Testis (tissue), 3 donors: ENCODE data around the gene RPS6KB1. TPM values are rescaled to one million over a fixed set of nuclear protein-coding genes. Genes with fewer than 3 reads are reported as not detected.
"Not testable (repeated sequence)": the region's sequence is repeated elsewhere in the genome, so short reads cannot be mapped to it uniquely, and the experiment has no call there.

Source experiments
- DNase-seq: peaks from one replicate; pipeline ENCODE4 v3.0.0-alpha.2; 2019
- H3K27ac ChIP-seq, 2 donors: fragments of 200-600 bp; sonication (generic); one replicate each; pipeline ENCODE4 v1.5.1; 2019
- H3K27me3 ChIP-seq: fragments of 200-600 bp; sonication (generic); one replicate; pipeline ENCODE4 v1.5.1; 2019
- H3K36me3 ChIP-seq: fragments of 200-600 bp; sonication (generic); one replicate; pipeline ENCODE4 v1.5.1; 2017; ENCODE audit warnings: low read depth; ENCODE audit errors: missing control alignments
- H3K4me1 ChIP-seq: fragments of 200-600 bp; sonication (generic); one replicate; pipeline ENCODE4 v1.5.1; 2019
- H3K4me3 ChIP-seq, 2 donors: fragments of 200-600 bp; sonication (generic); one replicate each; pipeline ENCODE4 v1.5.1; 2017 to 2019
- H3K9me3 ChIP-seq: fragments of 200-600 bp; sonication (generic); one replicate; pipeline ENCODE4 v1.5.1; 2017
- POLR2A ChIP-seq: fragments of 450-650 bp; IDR thresholded peaks from one replicate; pipeline ENCODE4 v1.6.1; 2017; ENCODE audit warnings: antibody characterized with exemption, mild to moderate bottlenecking, moderate library complexity
- WGBS, 2 donors: methylation state at CpG; one replicate each; pipeline ENCODE4 v1.1.5; 2018; 5-methylcytosine and 5-hydroxymethylcytosine counted together
- intact Hi-C: fragments of 100-400 bp; cut with DNase I; formaldehyde crosslinking; loops from one replicate; pipeline ENCODE4 v1.15.1; 2023; ENCODE audit warnings: low total_unique reads
- polyA plus RNA-seq: library from polyadenylated mRNA; stranded (reverse); fragments of 350-450 nt; fragmentation: Illumina TruSeq; extraction: RNeasy Lipid Tissue Mini Kit (QIAGEN cat#74804); gene quantifications from one replicate; pipeline ENCODE4 v1.2.3, GENCODE V29; 2014; ENCODE audit warnings: low read depth, low replicate concordance; ENCODE audit not compliant: insufficient read depth
- total RNA-seq, 2 donors: library from RNA; depleted of rRNA; stranded (reverse); fragments of >200 nt; gene quantifications; one replicate each; pipeline ENCODE4 v1.2.3, GENCODE V29; 2016
- TF ChIP-seq, protein P1 (sequence below), 3 experiments: fragments of 450-650 bp in 2 of 3; fragments of 200-600 bp in 1 of 3; sonication (generic) in 1 of 3; IDR thresholded peaks; one replicate each; pipeline ENCODE4 v1.5.1; 2016 to 2019; ENCODE audit warnings: antibody characterized with exemption in 3 of 3, mild to moderate bottlenecking in 2 of 3, moderate library complexity in 1 of 3

The RPS6KB1 gene
- total and polyA plus RNA-seq, 3 donors from 2014 or later: 13.3 to 46.1 (median 44.5) TPM

DNA sequence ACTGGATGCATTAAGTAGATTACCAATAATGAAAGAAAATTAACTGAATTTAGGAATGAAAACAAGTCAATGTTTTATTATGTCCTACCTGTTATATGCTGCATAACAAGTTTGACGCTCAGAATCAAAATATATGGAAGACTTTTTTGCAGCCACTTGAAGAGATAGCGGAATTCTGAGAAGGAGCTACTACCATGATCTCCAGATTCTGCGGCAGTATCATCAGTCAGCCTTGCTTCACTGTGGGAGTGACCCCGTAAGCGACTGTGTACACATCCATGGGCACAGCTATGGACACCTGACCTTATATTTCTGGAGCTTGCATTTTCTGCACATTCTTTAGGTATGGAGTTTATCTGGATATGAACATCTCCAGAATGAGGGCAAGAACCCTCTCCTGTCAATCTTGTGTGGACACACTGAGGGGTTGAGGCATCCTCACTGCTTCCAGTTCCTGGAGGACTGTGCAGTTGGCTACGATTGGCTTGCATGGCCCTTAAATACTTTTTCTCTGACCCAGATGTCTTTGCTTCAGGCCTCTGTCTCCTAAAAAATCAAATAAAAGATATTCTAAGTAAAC, 69.9 kb downstream of the RPS6KB1 start:
- no peaks in the 10 kb centered on the region for H3K9me3 ChIP-seq
- 73 to 76% methylated on average over 4 to 6 of the region's 6 CpGs for WGBS, 2 donors
- H3K4me1 ChIP-seq: peaks cover 16% of the 10 kb centered on the region
- H3K4me3 ChIP-seq: no peak overlapping the region
- no peak for DNase-seq
- TF ChIP-seq POLR2A: no peak
- TF ChIP-seq, protein P1, sequence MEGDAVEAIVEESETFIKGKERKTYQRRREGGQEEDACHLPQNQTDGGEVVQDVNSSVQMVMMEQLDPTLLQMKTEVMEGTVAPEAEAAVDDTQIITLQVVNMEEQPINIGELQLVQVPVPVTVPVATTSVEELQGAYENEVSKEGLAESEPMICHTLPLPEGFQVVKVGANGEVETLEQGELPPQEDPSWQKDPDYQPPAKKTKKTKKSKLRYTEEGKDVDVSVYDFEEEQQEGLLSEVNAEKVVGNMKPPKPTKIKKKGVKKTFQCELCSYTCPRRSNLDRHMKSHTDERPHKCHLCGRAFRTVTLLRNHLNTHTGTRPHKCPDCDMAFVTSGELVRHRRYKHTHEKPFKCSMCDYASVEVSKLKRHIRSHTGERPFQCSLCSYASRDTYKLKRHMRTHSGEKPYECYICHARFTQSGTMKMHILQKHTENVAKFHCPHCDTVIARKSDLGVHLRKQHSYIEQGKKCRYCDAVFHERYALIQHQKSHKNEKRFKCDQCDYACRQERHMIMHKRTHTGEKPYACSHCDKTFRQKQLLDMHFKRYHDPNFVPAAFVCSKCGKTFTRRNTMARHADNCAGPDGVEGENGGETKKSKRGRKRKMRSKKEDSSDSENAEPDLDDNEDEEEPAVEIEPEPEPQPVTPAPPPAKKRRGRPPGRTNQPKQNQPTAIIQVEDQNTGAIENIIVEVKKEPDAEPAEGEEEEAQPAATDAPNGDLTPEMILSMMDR (IDR thresholded peaks at IDR 0.05): no peak
- intact Hi-C loops: no loop called here
- H3K27ac ChIP-seq: no peak overlapping the region
- no peaks in the 10 kb centered on the region for H3K27me3 ChIP-seq
- H3K36me3 ChIP-seq: no peaks in the 10 kb centered on the region

GRCh38 chr17:59963738-59964481, 71.0 kb downstream of the RPS6KB1 start:
- Histone ChIP-seq H3K27ac (peak overlapping the region; percentile 94 to 95), H3K4me3 (peak overlapping the region; percentile 82 to 90), H3K4me1 (peaks cover 16% of the 10 kb centered on the region), H3K27me3 (no peaks in the 10 kb centered on the region), H3K9me3 (no peaks in the 10 kb centered on the region), H3K36me3 (no peaks in the 10 kb centered on the region)
- DNase-seq: peak; percentile 69
- intact Hi-C loops: no loop called here
- 1% methylated on average over 21 of the region's 21 CpGs for WGBS, 2 donors
- no peak for TF ChIP-seq POLR2A
- TF ChIP-seq, protein P1 (IDR thresholded peaks at IDR 0.05): no peak

- Histone ChIP-seq H3K4me3 (peak within 1 kb of the TSS; percentile 82 to 90), H3K9me3 (no peaks in the 10 kb centered on the region), H3K4me1 (peaks cover 16% of the 10 kb centered on the region), H3K27ac (peak within 1 kb of the TSS; percentile 94 to 95), H3K36me3 (no peaks in the 10 kb centered on the region), H3K27me3 (no peaks in the 10 kb centered on the region)
- intact Hi-C loops: no loop called here
- WGBS, 2 donors: 2 to 3% methylated on average over 42 to 59 of the region's 67 CpGs
- DNase-seq: peak; percentile 95
- TF ChIP-seq, protein P1 (IDR thresholded peaks at IDR 0.05): no peak
- TF ChIP-seq POLR2A: peak; percentile 48
Measured at GRCh38 chr17:59964482-59965328, 71.8 kb downstream of the RPS6KB1 start, which contains the start of gene RNFT1. Gene RNFT1 (minus strand): TSS chr17:59964740. CDS start chr17:59964663, 77 bp downstream.

DNA sequence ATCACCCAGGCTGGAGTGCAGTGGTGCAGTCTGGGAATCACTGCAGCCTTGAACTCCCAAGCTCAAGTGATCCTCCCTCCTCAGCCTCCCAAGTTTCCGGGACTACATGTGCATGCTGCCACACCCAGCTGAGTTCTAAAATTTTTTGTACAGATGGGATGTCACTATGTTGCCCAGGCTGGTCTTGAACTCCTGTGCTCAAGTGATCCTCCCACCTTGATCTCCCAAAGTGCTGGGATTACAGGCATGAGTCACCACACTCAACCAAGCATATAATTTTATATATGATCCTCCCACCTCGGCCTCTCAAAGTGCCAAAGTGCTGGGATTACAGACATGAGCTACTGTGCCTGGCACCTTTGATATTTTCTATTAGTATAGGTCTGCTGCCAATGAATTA, 78.8 kb downstream of the RPS6KB1 start:
- H3K27me3 ChIP-seq, H3K9me3 ChIP-seq, H3K27ac ChIP-seq, DNase-seq, H3K4me1 ChIP-seq, intact Hi-C loops, H3K4me3 ChIP-seq, H3K36me3 ChIP-seq: not testable (repeated sequence)
- WGBS, 2 donors: 72 to 93% methylated on average over 2 of the region's 2 CpGs

GRCh38 chr17:59972778-59973177, 79.9 kb downstream of the RPS6KB1 start:
- no peak for TF ChIP-seq POLR2A
- TF ChIP-seq, protein P1 (IDR thresholded peaks at IDR 0.05): no peak
- intact Hi-C loops: no loop called here
- Histone ChIP-seq H3K27me3 (no peaks in the 10 kb centered on the region), H3K9me3 (no peaks in the 10 kb centered on the region), H3K4me3 (no peak overlapping the region), H3K36me3 (no peaks in the 10 kb centered on the region), H3K4me1 (no peaks in the 10 kb centered on the region), H3K27ac (no peak overlapping the region)
- WGBS, 2 donors: 88 to 100% methylated on average over 1 of the region's 1 CpG
- DNase-seq: no peak

GRCh38 chr17:59973483-59973882, 80.6 kb downstream of the RPS6KB1 start:
- H3K9me3 ChIP-seq, H3K27ac ChIP-seq, H3K4me1 ChIP-seq, H3K36me3 ChIP-seq, intact Hi-C loops, H3K4me3 ChIP-seq, DNase-seq, H3K27me3 ChIP-seq: not testable (repeated sequence)
- WGBS, 2 donors: 91 to 93% methylated on average over 8 of the region's 8 CpGs

DNA sequence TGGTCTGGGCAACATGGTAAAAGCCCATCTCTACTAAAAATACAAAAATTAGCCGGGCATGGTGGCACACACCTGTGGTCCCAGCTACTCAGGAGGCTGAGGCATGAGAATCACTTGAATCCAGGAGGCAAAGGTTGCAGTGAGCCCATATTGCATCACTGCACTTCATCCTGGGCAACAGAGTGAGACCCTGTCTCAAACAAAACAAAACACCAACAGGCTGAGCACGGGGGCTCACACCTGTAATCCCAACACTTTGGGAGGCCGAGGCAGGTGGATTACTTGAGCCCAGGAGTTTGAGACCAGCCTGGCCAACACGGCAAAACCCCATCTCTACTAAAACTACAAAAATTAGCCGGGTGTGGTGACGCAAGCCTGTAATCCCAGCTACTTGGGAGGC, 82.2 kb downstream of the RPS6KB1 start:
- H3K27me3 ChIP-seq, H3K36me3 ChIP-seq, H3K4me1 ChIP-seq, intact Hi-C loops, H3K9me3 ChIP-seq, DNase-seq, H3K4me3 ChIP-seq, H3K27ac ChIP-seq: not testable (repeated sequence)
- 91 to 95% methylated on average over 6 of the region's 6 CpGs for WGBS, 2 donors
